ENCODE measurements around the gene OSBP.
"Not testable (repeated sequence)": the region's sequence is repeated elsewhere in the genome, so short reads cannot be mapped to it uniquely, and the experiment has no call there.

Gene OSBP

DNA sequence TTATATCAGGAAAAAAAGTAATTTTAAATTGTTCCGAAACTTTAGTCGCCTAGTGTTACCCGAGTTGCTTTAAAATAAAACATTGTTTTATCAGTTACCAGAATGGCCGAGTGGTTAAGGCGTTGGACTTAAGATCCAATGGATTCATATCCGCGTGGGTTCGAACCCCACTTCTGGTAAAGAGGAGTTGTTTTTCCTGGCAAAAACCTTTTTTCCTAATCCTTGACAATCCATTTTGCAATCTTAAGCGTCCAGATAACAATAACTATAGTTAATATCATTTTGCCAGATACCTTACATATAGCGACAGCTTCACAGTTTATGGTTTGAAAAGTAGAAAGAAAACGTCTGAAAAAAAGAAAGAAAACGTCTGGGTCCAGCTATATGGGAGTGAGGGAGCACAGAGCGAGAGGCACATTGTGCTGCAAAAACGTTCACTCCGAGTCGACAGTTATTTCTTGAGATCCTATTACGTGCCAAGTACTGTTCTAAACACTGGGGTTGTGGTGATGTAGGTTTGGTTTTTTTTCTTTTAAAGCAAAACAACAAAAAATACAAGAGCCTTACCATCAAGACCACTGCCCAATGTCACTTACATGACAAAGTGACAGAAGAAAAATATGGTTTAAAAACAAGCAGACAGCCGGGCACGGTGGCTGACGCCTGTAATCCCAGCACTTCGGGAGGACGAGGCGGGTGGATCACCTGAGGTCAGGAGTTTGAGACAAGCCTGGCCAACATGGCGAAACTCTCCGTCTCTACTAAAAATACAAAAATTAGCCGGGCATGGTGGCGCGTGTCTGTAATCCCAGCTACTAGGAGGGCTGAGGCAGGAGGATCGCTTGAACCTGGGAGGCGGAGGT is 63.7 kb downstream of the OSBP start:
- no peak for DNase-seq (ENCODE audit: low read depth)

DNA sequence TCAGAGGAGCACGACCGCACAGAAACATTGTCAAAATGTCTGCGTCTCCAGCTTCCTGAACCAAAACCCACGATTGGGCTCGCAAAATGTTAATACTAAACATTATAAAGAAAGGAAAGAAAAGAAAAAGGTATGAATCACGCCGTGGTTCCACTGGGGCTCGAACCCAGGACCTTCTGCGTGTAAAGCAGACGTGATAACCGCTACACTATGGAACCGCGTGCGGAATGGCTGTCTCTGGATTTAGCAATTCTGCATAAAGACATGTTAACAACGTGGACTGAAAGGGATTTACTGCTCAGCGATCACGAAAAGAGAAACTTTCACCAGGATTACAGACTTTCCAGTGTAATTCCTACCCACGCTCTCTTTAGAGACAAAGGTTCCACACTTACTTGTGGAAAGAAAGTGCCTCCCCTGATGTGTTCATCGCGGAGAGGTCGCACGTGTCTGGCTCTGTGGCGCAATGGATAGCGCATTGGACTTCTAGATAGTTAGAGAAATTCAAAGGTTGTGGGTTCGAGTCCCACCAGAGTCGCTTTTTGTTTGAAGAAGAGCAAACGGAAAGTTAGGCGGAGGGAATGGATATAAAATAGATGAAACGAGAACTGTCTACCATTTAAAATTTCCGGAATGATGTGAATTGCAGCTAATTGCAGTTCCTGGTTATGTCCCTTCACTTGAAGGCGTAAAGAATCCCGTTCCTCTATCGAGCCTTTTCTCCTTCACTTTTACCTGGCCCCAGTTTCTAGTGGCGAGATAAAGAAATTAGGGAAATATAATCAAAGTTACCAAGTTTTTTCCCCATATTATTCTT is 64.5 kb downstream of the OSBP start:
- peak; percentile 75 for DNase-seq (ENCODE audit: low read depth)

GRCh38 chr11:59550368-59550841 is 65.2 kb downstream of the OSBP start:
- peak; percentile 86 for DNase-seq (ENCODE audit: low read depth)

- DNase-seq (ENCODE audit: low read depth): no peak
These were observed 67.3 kb downstream of the OSBP start for GRCh38 chr11:59548309-59548656.

DNA sequence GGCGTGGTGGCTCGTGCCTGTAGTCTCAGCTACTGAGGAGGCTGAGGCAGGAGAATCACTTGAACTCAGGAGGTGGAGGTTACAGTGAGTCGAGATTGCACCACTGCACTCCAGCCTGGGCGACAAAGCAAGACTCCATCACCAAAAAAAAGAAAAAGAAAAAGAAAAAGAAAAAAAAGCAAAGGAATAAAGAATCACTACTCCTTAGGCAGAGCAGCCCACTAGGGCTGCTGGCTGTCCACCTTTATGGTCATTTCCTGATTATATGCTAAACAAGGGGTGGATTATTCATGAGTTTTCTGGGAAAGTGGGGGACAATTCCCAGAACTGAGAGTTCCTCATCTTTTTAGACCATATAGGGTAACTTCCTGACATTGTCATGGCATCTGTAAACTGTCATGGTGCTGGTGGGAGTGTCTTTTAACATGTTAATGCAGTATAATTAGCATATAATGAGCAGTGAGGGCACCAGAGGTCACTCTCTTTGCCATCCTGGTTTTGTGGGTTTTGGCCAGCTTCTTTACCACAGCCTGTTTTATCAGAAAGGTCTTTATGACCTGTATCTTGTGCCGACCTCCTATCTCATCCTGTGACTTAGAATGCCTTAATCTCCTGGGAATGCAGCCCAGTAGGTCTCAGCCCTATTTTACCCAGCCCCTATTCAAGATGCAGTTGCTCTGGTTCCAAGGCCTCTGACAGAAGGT is 67.8 kb downstream of the OSBP start:
- DNase-seq (ENCODE audit: low read depth): not testable (repeated sequence)

DNA sequence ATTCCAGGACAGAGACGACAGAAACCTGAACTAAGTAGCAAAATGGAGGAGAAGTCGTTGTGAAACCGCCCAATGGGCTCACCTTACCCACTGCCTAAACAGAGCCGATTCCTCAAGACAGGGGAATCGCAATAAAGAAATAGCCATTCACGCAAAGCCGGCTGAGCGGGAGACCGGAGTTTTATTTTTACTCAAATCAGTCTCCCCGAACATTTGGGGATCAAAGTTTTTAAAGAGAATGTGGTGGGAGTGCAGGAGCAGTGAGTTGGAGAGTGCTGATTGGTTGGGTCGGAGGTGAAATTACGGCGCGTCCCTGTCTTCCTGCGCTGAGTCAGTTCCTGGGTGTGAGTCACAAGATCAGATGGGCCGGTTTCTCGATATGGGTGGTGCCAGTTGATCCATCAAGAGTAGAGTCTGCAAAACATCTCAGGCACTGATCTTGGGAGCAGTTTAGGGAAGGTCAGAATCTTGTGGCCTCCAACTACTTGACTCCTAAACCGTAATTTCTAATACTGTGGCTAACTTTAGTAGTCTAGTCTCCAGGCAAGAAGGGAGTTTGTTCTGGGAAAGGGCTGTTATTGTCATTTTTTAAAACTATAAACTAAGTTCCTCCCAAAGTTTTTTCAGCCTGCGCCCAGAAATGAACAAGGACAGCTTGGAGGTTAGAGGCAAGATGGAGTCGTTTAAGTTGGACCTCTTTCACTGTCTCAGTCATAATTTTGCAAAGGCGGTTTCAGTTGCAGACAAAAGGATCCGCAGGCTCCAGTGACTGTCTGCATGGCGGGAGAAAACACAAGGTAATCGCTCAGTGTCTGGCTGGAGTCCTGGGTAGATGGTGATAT is 70.2 kb downstream of the OSBP start:
- DNase-seq (ENCODE audit: low read depth): no peak

GRCh38 chr11:59544869-59545178 is 70.8 kb downstream of the OSBP start:
- DNase-seq (ENCODE audit: low read depth): no peak

DNA sequence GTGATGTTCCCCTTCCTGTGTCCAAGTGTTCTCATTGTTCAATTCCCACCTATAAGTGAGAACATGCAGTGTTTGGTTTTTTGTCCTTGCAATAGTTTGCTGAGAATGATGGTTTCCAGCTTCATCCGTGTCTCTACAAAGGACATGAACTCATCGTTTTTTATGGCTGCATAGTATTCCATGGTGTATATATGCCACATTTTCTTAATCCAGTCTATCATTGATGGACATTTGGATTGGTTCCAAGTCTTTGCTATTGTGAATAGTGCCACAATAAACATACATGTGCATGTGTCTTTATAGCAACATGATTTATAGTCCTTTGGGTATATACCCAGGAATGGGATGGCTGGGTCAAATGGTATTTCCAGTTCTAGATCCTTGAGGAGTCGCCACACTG is 71.9 kb downstream of the OSBP start:
- DNase-seq (ENCODE audit: low read depth): not testable (repeated sequence)

DNA sequence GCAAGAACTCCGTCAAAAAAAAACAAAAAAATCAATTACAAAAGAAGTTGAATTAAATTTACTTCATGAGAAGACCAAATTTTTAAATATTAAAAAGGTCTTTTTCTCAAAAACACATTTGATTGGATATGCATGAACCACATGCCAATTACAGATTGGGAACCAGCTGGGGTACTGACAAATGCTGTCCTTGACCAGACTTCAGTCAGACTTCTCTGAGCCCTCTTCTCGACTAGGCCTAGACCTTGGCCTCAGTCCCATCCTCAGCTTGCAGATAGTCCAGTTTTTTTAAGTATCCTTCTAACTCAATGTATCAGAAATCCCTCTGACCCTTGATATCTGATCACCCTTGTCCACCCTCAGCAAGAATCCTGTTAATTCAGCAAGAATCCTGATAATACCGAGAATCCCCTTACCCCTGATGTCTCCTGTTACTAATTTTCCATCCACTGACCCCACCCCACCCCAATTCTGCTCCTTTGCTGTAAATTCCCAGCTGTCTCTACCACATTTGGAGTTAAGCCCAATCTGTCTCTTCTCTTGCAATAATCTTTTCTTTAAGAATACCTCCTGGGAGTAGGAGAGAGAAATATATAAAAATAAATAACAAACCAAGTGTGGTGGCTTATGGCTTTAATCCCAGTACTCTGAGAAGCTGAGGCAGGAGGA is 73.3 kb downstream of the OSBP start:
- no peak for DNase-seq (ENCODE audit: low read depth)

DNA sequence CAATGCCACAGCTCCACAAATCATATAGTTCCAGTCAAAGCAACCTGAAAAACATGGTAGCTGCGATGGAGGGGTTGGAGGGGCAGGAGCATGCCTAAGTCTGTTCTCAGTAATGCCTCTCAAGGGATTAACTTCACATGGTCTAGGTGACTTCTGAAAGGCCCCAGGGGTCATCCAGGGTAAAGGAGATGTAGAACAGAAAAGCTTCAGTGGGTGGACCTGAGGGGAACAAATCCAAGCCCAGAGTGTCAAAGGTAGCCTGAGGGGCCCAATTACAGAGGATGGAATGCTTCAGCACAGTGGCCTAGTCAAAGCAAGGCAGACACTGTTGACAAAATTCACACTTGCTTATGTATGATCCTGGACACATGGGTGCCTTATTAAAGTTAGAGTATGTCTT is 80.9 kb downstream of the OSBP start:
- no peak for DNase-seq (ENCODE audit: low read depth)

DNA sequence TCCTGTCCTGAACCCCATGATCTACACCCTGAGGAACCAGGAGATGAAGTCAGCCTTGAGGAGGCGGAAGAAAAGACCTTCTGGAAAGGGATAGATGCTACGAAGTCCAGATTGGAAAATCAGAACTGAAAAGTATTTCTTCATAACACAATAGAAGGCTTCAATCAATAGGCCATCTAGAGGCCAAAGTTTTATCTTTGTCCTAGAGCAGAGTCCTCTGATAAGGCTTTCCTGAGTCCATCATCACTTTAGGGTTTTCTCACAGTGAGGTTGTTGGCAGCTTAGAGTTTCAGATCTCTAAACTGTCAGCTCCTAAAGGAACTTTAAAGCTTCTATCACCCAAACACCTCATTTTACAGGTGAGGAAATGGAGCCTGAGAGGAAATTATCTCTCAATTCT is 83.0 kb downstream of the OSBP start:
- no peak for DNase-seq (ENCODE audit: low read depth)

GRCh38 chr11:59528711-59529110 is 86.9 kb downstream of the OSBP start:
- no peak for DNase-seq (ENCODE audit: low read depth)
